Measurements from ENCODE around the gene PDE9A. TPM values are rescaled to one million over a fixed set of nuclear protein-coding genes. Genes with fewer than 3 reads are reported as not detected.

PDE9A gene
- total and polyA plus RNA-seq, 2 donors (not counting 1 experiment from before 2014, with no cell fraction given) = 0.34 to 5.8 TPM

DNA sequence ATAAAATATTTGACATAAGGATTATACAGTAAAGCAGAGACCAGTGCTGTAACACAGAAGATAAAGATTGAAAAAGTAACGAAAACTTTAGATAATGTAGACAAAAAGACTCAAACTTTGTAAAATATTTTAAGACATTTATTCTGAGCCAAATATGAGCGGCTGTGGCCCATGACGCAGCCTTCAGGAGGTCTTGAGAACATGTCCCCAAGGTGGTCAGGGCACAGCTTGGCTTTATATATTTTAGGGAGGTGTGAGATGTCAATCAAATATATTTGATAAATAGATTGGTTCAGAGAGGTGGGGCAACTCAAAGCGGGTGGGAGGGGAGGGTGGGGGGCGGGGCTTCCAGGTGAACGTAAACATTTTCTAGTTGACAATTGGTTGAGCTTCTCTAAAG, 144.7 kb downstream of the PDE9A start:
- no peak for ATAC-seq (ENCODE audit: low read depth)
- no peak overlapping the region for H3K9ac ChIP-seq (ENCODE audit: low read length)
- WGBS (ENCODE audit: insufficient coverage) = 100% methylated on average over 1 of the region's 6 CpGs
- H3K9me3 ChIP-seq (ENCODE audit: control extremely low read depth in 1 of 3, control insufficient read depth in 2 of 3, insufficient read depth in 1 of 3, low read length in 2 of 3) = peaks cover 0 to 4% (median 0%) of the 10 kb centered on the region in 3 donors
- intact Hi-C loops (cut with micrococcal nuclease) = loop anchor here (2.0 kb wide), 1 partner anchor 19 kb away; no protein-coding TSS in a partner anchor
- Mint-ChIP-seq H3K27me3 (peaks cover 4% of the 10 kb centered on the region), H3K4me1 (peaks cover 22% of the 10 kb centered on the region), H3K27ac (no peak overlapping the region), H3K4me3 (no peak overlapping the region), H3K9me3 (ENCODE audit: insufficient read depth) (no peaks in the 10 kb centered on the region)
- H4K20me1 ChIP-seq (ENCODE audit: control insufficient read depth, insufficient read depth, low read length, poor library complexity, severe bottlenecking) = no peaks in the 10 kb centered on the region
- H3K4me1 ChIP-seq (ENCODE audit: control insufficient read depth in 2 of 2, insufficient read depth in 2 of 2, low read length in 2 of 2) = peaks cover 16 to 17% of the 10 kb centered on the region in 2 donors
- CTCF ChIA-PET = no interaction called here
- no peak for TF ChIP-seq CTCF (IDR thresholded peaks at IDR 0.05)
- no peak for TF ChIP-seq EZH2 (IDR thresholded peaks at IDR 0.05; ENCODE audit: borderline replicate concordance, insufficient read depth, low read depth, low read length, poor library complexity, severe bottlenecking)
- no peak for DNase-seq
- POLR2A ChIA-PET = no interaction called here
- no peak overlapping the region for H2AFZ ChIP-seq (ENCODE audit: insufficient read depth, low read depth, low read length, poor library complexity, severe bottlenecking)
- no peaks in the 10 kb centered on the region for H3K36me3 ChIP-seq (replicated peaks in 1 of 2; ENCODE audit: control extremely low read depth in 1 of 2, control insufficient read depth in 1 of 2, extremely low read depth in 1 of 2, insufficient read depth in 2 of 2, low read length in 1 of 2)
- H3K27me3 ChIP-seq (replicated peaks in 1 of 4; ENCODE audit: control extremely low read depth in 1 of 4, control insufficient read depth in 3 of 4, insufficient read depth in 4 of 4, low read length in 3 of 4) = no peaks in the 10 kb centered on the region
- no peak overlapping the region for H3K4me2 ChIP-seq (replicated peaks; ENCODE audit: low read depth, low read length, poor library complexity, severe bottlenecking)
- no peaks in the 10 kb centered on the region for H3K79me2 ChIP-seq (ENCODE audit: control insufficient read depth, insufficient read depth, low read length)
- no peak overlapping the region for H3K4me3 ChIP-seq (ENCODE audit: control extremely low read depth in 1 of 5, extremely low read depth in 1 of 5, insufficient read depth in 1 of 5, low read depth in 2 of 5, low read length in 4 of 5)
- H3K27ac ChIP-seq (ENCODE audit: low read length in 2 of 2) = no peak overlapping the region

GRCh38 chr21:42799516-42799915, 146.1 kb downstream of the PDE9A start:
- no peaks in the 10 kb centered on the region for H3K27me3 Mint-ChIP-seq
- DNase-seq (no peak), ATAC-seq (ENCODE audit: low read depth) (peak; percentile 26)
- H3K4me1 Mint-ChIP-seq = peaks cover 22% of the 10 kb centered on the region
- peaks cover 0 to 4% (median 0%) of the 10 kb centered on the region in 3 donors for H3K9me3 ChIP-seq (ENCODE audit: control extremely low read depth in 1 of 3, control insufficient read depth in 2 of 3, insufficient read depth in 1 of 3, low read length in 2 of 3)
- no peaks in the 10 kb centered on the region for H3K36me3 ChIP-seq (replicated peaks in 1 of 2; ENCODE audit: control extremely low read depth in 1 of 2, control insufficient read depth in 1 of 2, extremely low read depth in 1 of 2, insufficient read depth in 2 of 2, low read length in 1 of 2)
- no peaks in the 10 kb centered on the region for H3K27me3 ChIP-seq (replicated peaks in 1 of 4; ENCODE audit: control extremely low read depth in 1 of 4, control insufficient read depth in 3 of 4, insufficient read depth in 4 of 4, low read length in 3 of 4)
- CTCF ChIA-PET = no interaction called here
- H3K4me2 ChIP-seq (replicated peaks; ENCODE audit: low read depth, low read length, poor library complexity, severe bottlenecking) = peak overlapping the region; percentile 67
- WGBS (ENCODE audit: insufficient coverage) = 72% methylated on average over 8 of the region's 9 CpGs
- no peaks in the 10 kb centered on the region for H3K79me2 ChIP-seq (ENCODE audit: control insufficient read depth, insufficient read depth, low read length)
- H3K4me1 ChIP-seq (ENCODE audit: control insufficient read depth in 2 of 2, insufficient read depth in 2 of 2, low read length in 2 of 2) = peaks cover 16 to 17% of the 10 kb centered on the region in 2 donors
- no peak overlapping the region for H3K9ac ChIP-seq (ENCODE audit: low read length)
- no peaks in the 10 kb centered on the region for H4K20me1 ChIP-seq (ENCODE audit: control insufficient read depth, insufficient read depth, low read length, poor library complexity, severe bottlenecking)
- H2AFZ ChIP-seq (ENCODE audit: insufficient read depth, low read depth, low read length, poor library complexity, severe bottlenecking) = no peak overlapping the region
- no peak for TF ChIP-seq EZH2 (IDR thresholded peaks at IDR 0.05; ENCODE audit: borderline replicate concordance, insufficient read depth, low read depth, low read length, poor library complexity, severe bottlenecking)
- TF ChIP-seq CTCF (IDR thresholded peaks at IDR 0.05) = no peak
- intact Hi-C loops (cut with micrococcal nuclease) = loop anchor here (2.0 kb wide), 1 partner anchor 21 kb away; no protein-coding TSS in a partner anchor
- peak overlapping the region; percentile 42 for H3K4me3 Mint-ChIP-seq
- peak overlapping the region; percentile 88 for H3K27ac Mint-ChIP-seq
- H3K27ac ChIP-seq (ENCODE audit: low read length in 2 of 2) = peak overlapping the region; percentile 66 to 73
- no peak overlapping the region for H3K4me3 ChIP-seq (ENCODE audit: control extremely low read depth in 1 of 5, extremely low read depth in 1 of 5, insufficient read depth in 1 of 5, low read depth in 2 of 5, low read length in 4 of 5)
- H3K9me3 Mint-ChIP-seq (ENCODE audit: insufficient read depth) = no peaks in the 10 kb centered on the region
- POLR2A ChIA-PET = no interaction called here
